Kidney (tissue), 14 donors: ENCODE results near the gene VEGFC. TPM values are rescaled to one million over a fixed set of nuclear protein-coding genes. Genes with fewer than 3 reads are reported as not detected.

Source experiments
- DNase-seq, 5 donors: peaks; one replicate each; pipeline ENCODE4 v3.0.0-alpha.2; 2013 to 2020
- FAIRE-seq: peaks from 2 replicates; lab custom pipeline; 2012; peaks lifted over from hg19 to GRCh38; lab: Jason Lieb, UNC
- H3K27ac ChIP-seq, 2 donors: one replicate each; pipeline ENCODE4 v1.7.0; 2013; ENCODE audit warnings: low read depth in 2 of 2, low read length in 2 of 2, inconsistent platforms in 1 of 2
- H3K27me3 ChIP-seq: one replicate; pipeline ENCODE4 v1.7.1; 2013; ENCODE audit warnings: low read length, inconsistent platforms; ENCODE audit not compliant: control insufficient read depth, insufficient read depth
- H3K36me3 ChIP-seq, 3 donors: one replicate each; pipeline versions ENCODE4 v1.7.0 to v1.7.1; 2013; ENCODE audit warnings: low read length in 3 of 3, control low read depth in 1 of 3, inconsistent platforms in 1 of 3; ENCODE audit not compliant: insufficient read depth in 3 of 3, control insufficient read depth in 2 of 3
- H3K4me1 ChIP-seq, 3 donors: one replicate each; pipeline versions ENCODE4 v1.7.0 to v1.7.1; 2013; ENCODE audit warnings: low read length in 3 of 3, inconsistent platforms in 1 of 3, low read depth in 1 of 3; ENCODE audit not compliant: control insufficient read depth in 2 of 3, insufficient read depth in 2 of 3
- H3K4me3 ChIP-seq, 3 donors: one replicate each; pipeline versions ENCODE4 v1.7.0 to v1.8.1; 2013; ENCODE audit warnings: low read length in 3 of 3, control low read depth in 1 of 3, inconsistent platforms in 1 of 3
- H3K9ac ChIP-seq, 3 donors: one replicate each; pipeline versions ENCODE4 v1.7.0 to v1.7.1; 2013; ENCODE audit warnings: low read length in 3 of 3, control low read depth in 1 of 3, inconsistent platforms in 1 of 3
- H3K9me3 ChIP-seq, 3 donors: one replicate each; pipeline versions ENCODE4 v1.7.0 to v1.7.1; 2013; ENCODE audit warnings: low read length in 3 of 3, control low read depth in 1 of 3, inconsistent platforms in 1 of 3; ENCODE audit not compliant: control insufficient read depth in 2 of 3, insufficient read depth in 1 of 3
- CTCF ChIP-seq: IDR thresholded peaks from 3 replicates; pipeline ENCODE4 v1.5.1; 2012; ENCODE audit warnings: mild to moderate bottlenecking, moderate library complexity, borderline replicate concordance; ENCODE audit not compliant: insufficient read depth; ENCODE audit errors: extremely low read depth
- intact Hi-C: fragments of 100-400 bp; cut with DNase I; formaldehyde crosslinking; loops from one replicate; pipeline ENCODE4 v1.11.1; 2022
- polyA plus RNA-seq: library from polyadenylated mRNA; stranded (reverse); fragments of 350-450 nt; fragmentation: Illumina TruSeq; extraction: RNeasy Lipid Tissue Mini Kit (QIAGEN cat#74804); gene quantifications from one replicate; pipeline ENCODE4 v1.2.3, GENCODE V29; 2014; ENCODE audit warnings: low read depth, low replicate concordance; ENCODE audit not compliant: insufficient read depth
- total RNA-seq: library from RNA; stranded (reverse); fragmentation: NEBNext Ultra II Directional; extraction: Animal tissue kit (Norgen Biotek cat#: 25700); gene quantifications from one replicate; pipeline ENCODE4 v1.2.1, GENCODE V29; 2021
- donor health status: control.
- donor health status: control.
- donor health status: control.
- donor health status: control.
- donor health status: control.
- donor health status: DM: yes; HTN: yes; CAD: no.
- donor health status: Normal renal cell carcinoma (clear cell type).

The VEGFC gene
- total and polyA plus RNA-seq, 2 donors from 2014 or later, result 6.6 to 14.3 TPM

GRCh38 chr4:176654565-176655216 lies 138.0 kb downstream of the VEGFC start:
- intact Hi-C loops, result no loop called here
- no peak for TF ChIP-seq CTCF

GRCh38 chr4:176653401-176654220 lies 139.1 kb downstream of the VEGFC start:
- no peak overlapping the region for H3K27ac ChIP-seq
- no peaks in the 10 kb centered on the region for H3K36me3 ChIP-seq
- no peak overlapping the region for H3K4me3 ChIP-seq
- FAIRE-seq (no peak), DNase-seq (peak in 1 of 5 donors; percentile 2)
- no peaks in the 10 kb centered on the region for H3K27me3 ChIP-seq
- no peaks in the 10 kb centered on the region for H3K4me1 ChIP-seq
- no peaks in the 10 kb centered on the region for H3K9me3 ChIP-seq
- no peak for TF ChIP-seq CTCF
- intact Hi-C loops, result no loop called here
- H3K9ac ChIP-seq, result no peak overlapping the region

More at GRCh38 chr4:176654565-176655216, 138.0 kb downstream of the VEGFC start:
- no peak for DNase-seq
- Histone ChIP-seq H3K27me3 (no peaks in the 10 kb centered on the region), H3K9ac (no peak overlapping the region), H3K4me1 (no peaks in the 10 kb centered on the region), H3K36me3 (no peaks in the 10 kb centered on the region), H3K4me3 (no peak overlapping the region), H3K27ac (no peak overlapping the region), H3K9me3 (no peaks in the 10 kb centered on the region)
- no peak for FAIRE-seq

- no peaks in the 10 kb centered on the region for H3K4me1 ChIP-seq
- no peak for TF ChIP-seq CTCF
- no peak overlapping the region for H3K9ac ChIP-seq
- no peaks in the 10 kb centered on the region for H3K27me3 ChIP-seq
- H3K9me3 ChIP-seq, result no peaks in the 10 kb centered on the region
- DNase-seq (no peak), FAIRE-seq (no peak)
- H3K4me3 ChIP-seq, result no peak overlapping the region
- no peaks in the 10 kb centered on the region for H3K36me3 ChIP-seq
- no peak overlapping the region for H3K27ac ChIP-seq
- intact Hi-C loops, result no loop called here
Measured at GRCh38 chr4:176646311-176646710, 146.4 kb downstream of the VEGFC start.
